Activated CD4-positive, alpha-beta memory T cell treated with anti-CD3 and anti-CD28 coated beads, Interleukin-2, amount 10 ng/mL, durations not matched to agents 7 days and 5 days (primary cell): Measurements from ENCODE around the gene FMNL3. TPM values are rescaled to one million over a fixed set of nuclear protein-coding genes. Genes with fewer than 3 reads are reported as not detected.
"Not testable (repeated sequence)": the region's sequence is repeated elsewhere in the genome, so short reads cannot be mapped to it uniquely, and the experiment has no call there.

Experiments used
- CTCF ChIA-PET: fragments of 350-600 bp; sonication (Branson Sonifier 250); formaldehyde crosslinking; loops from one replicate; lab custom pipeline; 2021; ENCODE audit warnings: antibody characterized with exemption, inconsistent platforms; lab: Charles Lee
- POLR2A ChIA-PET: fragments of 350-600 bp; sonication (Branson Sonifier 250); formaldehyde crosslinking; loops from one replicate; lab custom pipeline; 2021; ENCODE audit warnings: antibody characterized with exemption; lab: Charles Lee
- DNase-seq: peaks from one replicate; pipeline ENCODE4 v3.0.0-alpha.2; 2020
- H3K27ac Mint-ChIP-seq: one replicate; pipeline ENCODE4 v1.8.0; 2021; ENCODE audit warnings: mild to moderate bottlenecking, mixed read lengths
- H3K27me3 Mint-ChIP-seq: one replicate; pipeline ENCODE4 v1.8.0; 2021; ENCODE audit warnings: mixed read lengths
- H3K36me3 Mint-ChIP-seq: one replicate; pipeline ENCODE4 v1.8.0; 2021; ENCODE audit warnings: low read depth, mixed read lengths
- H3K4me1 Mint-ChIP-seq: one replicate; pipeline ENCODE4 v1.8.0; 2021; ENCODE audit warnings: mixed read lengths
- H3K4me3 Mint-ChIP-seq: one replicate; pipeline ENCODE4 v1.8.0; 2021; ENCODE audit warnings: mild to moderate bottlenecking, mixed read lengths
- H3K9me3 Mint-ChIP-seq: one replicate; pipeline ENCODE4 v1.8.0; 2021; ENCODE audit warnings: mixed read lengths
- total RNA-seq, 2 experiments: library from RNA; stranded (reverse); gene quantifications; one replicate each; pipeline ENCODE4 v1.2.3, GENCODE V29; 2021

FMNL3 gene
- total RNA-seq, 2 experiments from 2014 or later: 34.7 to 34.9 TPM

DNA sequence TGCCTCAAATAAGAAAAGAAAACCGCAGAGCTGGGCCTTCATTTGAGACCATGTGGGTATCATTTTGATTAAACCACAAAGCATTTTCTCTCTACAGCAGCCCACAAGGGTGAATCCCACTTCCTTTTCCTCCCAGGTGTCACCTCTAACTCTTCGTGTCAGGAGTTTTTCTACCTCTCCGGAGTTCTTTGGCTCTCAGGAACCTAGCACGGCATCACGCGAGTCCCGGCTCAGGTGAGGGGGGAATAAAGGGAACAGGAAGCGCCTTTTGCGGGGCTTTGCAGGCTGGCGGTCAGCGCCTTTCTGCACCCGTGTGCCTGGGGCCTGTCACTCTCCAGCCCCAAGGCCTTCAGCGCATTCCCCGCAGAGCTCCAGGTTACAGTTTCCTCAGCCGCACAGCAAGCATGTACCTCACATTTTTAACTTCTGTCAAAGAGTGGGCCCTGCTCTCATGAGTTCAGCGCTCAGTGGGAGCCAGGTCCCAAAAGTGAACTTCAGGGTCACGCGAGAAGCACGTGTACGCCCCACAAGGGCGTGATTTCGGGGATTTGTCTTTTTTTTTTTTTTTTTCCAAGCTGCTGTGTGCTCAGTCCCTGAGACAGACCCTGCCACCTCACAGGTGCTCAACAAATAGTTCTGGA lies 84.6 kb downstream of the FMNL3 start:
- peak; percentile 66 for DNase-seq
- peak overlapping the region; percentile 81 for H3K27ac Mint-ChIP-seq
- H3K4me1 Mint-ChIP-seq: peaks cover 27% of the 10 kb centered on the region
- CTCF ChIA-PET: interaction anchor here (0.6 to 2.2 kb wide), 17 partner anchors 10 to 536 kb away, joined by 3 to 9 read pairs (median 4); partner anchors contain the start of genes DNAJC22, SPATS2 and TMBIM6
- POLR2A ChIA-PET: interaction anchor here (0.7 to 2.8 kb wide), 21 partner anchors 9 to 492 kb away, joined by 3 to 18 read pairs (median 5); partner anchors contain the start of genes SPATS2 and TMBIM6
- H3K9me3 Mint-ChIP-seq: no peaks in the 10 kb centered on the region
- H3K4me3 Mint-ChIP-seq: peak overlapping the region; percentile 77
- peaks cover 37% of the 10 kb centered on the region for H3K27me3 Mint-ChIP-seq
- H3K36me3 Mint-ChIP-seq: no peaks in the 10 kb centered on the region

DNA sequence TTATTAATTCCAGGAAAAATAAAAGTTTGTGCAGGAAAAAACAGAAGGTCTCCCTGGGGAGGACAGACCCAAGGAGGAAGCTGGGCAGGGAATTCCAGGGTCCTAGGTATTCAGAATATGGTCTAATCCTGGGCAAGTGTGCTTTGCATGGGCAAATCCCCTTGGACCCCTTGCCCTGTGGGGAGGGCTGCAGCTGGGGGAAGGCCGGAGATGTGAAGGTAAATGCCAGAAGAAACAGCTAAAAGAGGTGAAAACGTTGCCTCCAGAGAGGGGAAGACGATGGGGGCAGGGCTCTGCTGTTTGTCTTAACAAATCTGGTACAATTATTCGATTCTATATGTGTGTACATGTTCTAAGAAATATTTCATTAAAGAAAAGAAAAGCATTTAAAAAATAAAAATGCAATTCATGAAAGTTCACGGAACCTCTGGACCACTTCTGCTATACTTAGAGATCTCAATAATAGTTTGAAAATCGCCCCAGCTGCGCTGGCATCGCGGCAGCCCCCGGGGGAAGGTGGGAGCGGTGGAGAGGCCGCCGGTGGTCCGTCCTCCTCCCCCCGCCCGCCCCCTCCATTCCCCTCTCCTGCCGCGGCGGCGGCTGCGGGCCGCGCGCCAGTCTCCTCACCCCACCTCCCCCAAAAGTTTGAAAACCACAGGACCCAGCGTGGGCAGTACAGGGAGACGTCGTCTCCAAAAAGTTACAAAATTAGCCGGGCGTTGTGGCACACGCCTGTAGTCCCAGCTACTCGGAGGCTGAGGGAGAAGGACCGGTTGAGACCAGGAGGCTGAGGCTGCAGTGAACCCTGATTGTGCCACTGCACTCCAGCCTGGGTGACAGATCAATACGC lies 85.3 kb downstream of the FMNL3 start:
- peaks cover 39% of the 10 kb centered on the region for H3K27me3 Mint-ChIP-seq
- no peak for DNase-seq
- POLR2A ChIA-PET: interaction anchor here (0.7 to 2.8 kb wide), 18 partner anchors 8 to 491 kb away, joined by 3 to 18 read pairs (median 5); partner anchors contain the start of genes SPATS2 and TMBIM6
- no peaks in the 10 kb centered on the region for H3K9me3 Mint-ChIP-seq
- peak overlapping the region; percentile 81 for H3K27ac Mint-ChIP-seq
- H3K36me3 Mint-ChIP-seq: no peaks in the 10 kb centered on the region
- peak overlapping the region; percentile 77 for H3K4me3 Mint-ChIP-seq
- CTCF ChIA-PET: interaction anchor here (0.7 to 2.2 kb wide), 9 partner anchors 18 to 535 kb away, joined by 3 to 9 read pairs (median 3); partner anchors contain the start of genes SPATS2 and TMBIM6
- H3K4me1 Mint-ChIP-seq: peaks cover 27% of the 10 kb centered on the region

DNA sequence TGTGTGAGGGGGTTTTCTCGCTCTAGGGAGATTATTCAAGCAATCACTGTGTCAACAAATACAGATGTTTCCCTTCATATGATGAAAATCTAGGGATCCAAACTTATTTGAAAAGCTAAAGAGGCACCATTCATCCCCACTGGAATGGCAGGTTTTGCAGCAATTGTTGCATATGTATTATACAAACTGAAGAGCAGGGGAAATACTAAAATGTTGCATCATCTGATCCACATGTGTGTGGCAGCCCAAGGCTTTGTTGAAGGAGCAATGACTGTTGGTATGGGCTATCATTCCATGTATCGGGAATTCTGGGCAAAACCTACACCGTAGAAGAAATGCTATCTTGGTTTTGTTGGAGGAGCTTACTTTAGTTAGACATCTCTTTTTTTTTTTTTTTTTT lies 87.9 kb downstream of the FMNL3 start:
- POLR2A ChIA-PET: interaction anchor here (0.6 to 1.6 kb wide), 3 partner anchors 122 to 933 kb away, joined by 3 to 5 read pairs (median 3); partner anchors contain the start of gene TMBIM6
- H3K4me3 Mint-ChIP-seq: no peak overlapping the region
- no peaks in the 10 kb centered on the region for H3K36me3 Mint-ChIP-seq
- H3K9me3 Mint-ChIP-seq: no peaks in the 10 kb centered on the region
- CTCF ChIA-PET: interaction anchor here (0.9 to 1.2 kb wide), 3 partner anchors 122 to 330 kb away, joined by 3 read pairs; partner anchors contain the start of gene TMBIM6
- H3K27me3 Mint-ChIP-seq: peaks cover 41% of the 10 kb centered on the region
- H3K27ac Mint-ChIP-seq: no peak overlapping the region
- H3K4me1 Mint-ChIP-seq: peaks cover 21% of the 10 kb centered on the region
- no peak for DNase-seq

DNA sequence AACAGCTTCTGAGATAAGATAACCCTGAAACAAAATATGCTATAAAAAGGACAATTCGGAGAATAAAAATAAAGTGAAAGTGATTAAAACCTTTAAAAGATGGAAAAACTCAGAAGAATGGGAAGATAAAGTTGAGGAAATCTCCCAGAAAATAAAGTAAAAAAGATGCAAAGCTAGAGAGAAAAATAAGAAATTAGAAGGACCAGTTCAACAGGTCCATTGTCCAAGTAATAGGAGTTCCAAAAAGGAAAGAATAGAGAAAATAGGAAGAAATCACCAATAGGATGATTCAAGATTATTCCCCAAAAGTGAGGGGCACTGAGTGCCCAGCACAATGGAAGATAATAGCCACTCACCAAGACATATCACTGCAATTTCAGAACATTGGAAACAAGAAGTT lies 88.6 kb downstream of the FMNL3 start:
- H3K4me3 Mint-ChIP-seq: no peak overlapping the region
- ChIA-PET CTCF (no interaction called here), POLR2A (interaction anchor here (1.6 kb wide), 2 partner anchors 123 to 252 kb away, joined by 3 to 5 read pairs; partner anchors contain the start of gene TMBIM6)
- H3K9me3 Mint-ChIP-seq: no peaks in the 10 kb centered on the region
- no peaks in the 10 kb centered on the region for H3K36me3 Mint-ChIP-seq
- H3K4me1 Mint-ChIP-seq: peaks cover 17% of the 10 kb centered on the region
- peaks cover 38% of the 10 kb centered on the region for H3K27me3 Mint-ChIP-seq
- H3K27ac Mint-ChIP-seq: no peak overlapping the region
- no peak for DNase-seq

DNA sequence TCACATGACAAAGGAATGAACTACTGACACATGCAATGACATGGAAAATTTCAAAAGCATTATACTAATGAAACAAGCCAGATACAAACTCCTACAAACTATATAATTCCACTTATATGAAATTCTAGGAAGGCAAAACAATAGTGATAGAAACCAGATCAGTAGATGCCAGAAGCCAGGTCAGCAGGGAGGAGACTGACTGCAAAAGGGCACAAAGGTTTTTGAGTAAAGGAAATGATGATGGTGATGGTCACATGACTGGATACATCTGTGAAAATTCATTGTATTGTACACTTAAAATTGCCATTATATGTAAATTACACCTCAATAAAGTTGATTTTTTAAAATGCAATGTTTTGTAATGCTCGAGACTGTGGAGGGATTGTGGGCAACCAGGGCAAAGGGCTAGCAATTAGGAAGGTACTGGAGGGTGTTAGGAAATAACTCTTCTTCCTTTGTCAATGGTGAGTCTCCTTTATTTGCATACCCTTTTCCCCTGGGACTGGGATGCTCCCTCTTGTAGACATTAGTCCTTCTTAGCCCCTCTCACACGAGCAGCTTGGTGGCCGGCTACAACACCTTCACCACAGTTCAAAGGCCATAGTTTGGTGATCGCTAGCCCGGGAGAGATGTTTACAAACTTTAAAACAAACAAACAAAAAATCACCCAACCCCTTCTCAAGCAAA lies 90.5 kb downstream of the FMNL3 start:
- H3K4me3 Mint-ChIP-seq: no peak overlapping the region
- POLR2A ChIA-PET: interaction anchor here (1.3 kb wide), 1 partner anchor 28 kb away, joined by 3 read pairs; no protein-coding TSS in a partner anchor
- H3K4me1 Mint-ChIP-seq: peaks cover 8% of the 10 kb centered on the region
- H3K27me3 Mint-ChIP-seq: peaks cover 38% of the 10 kb centered on the region
- CTCF ChIA-PET: no interaction called here
- DNase-seq: no peak
- no peak overlapping the region for H3K27ac Mint-ChIP-seq
- H3K36me3 Mint-ChIP-seq: peaks cover 2% of the 10 kb centered on the region
- no peaks in the 10 kb centered on the region for H3K9me3 Mint-ChIP-seq

DNA sequence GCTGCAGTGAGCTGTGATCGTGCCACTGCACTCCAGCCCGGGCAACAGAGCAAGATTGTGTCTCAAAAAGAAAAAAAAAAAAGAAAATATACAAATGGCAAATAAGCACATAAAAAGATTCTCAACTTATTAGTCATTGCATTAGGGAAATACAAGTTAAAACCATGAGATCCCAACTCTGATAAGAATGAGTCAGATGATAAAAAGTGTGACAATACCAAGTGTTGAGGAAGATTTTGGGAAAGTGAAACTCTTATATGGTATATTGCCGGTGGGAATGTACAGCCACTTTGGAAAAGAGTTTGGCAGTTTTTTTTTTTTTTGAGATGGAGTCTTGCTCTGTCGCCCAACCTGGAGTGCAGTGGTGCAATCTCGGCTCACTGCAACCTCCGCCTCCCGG lies 91.5 kb downstream of the FMNL3 start:
- H3K27me3 Mint-ChIP-seq: peaks cover 32% of the 10 kb centered on the region
- H3K4me1 Mint-ChIP-seq: no peaks in the 10 kb centered on the region
- DNase-seq: no peak
- ChIA-PET POLR2A (no interaction called here), CTCF (interaction anchor here (1.1 kb wide), 1 partner anchor 126 kb away, joined by 3 read pairs; the partner anchor contains the start of gene TMBIM6)
- peaks cover 2% of the 10 kb centered on the region for H3K36me3 Mint-ChIP-seq
- H3K27ac Mint-ChIP-seq: no peak overlapping the region
- H3K4me3 Mint-ChIP-seq: no peak overlapping the region
- no peaks in the 10 kb centered on the region for H3K9me3 Mint-ChIP-seq

DNA sequence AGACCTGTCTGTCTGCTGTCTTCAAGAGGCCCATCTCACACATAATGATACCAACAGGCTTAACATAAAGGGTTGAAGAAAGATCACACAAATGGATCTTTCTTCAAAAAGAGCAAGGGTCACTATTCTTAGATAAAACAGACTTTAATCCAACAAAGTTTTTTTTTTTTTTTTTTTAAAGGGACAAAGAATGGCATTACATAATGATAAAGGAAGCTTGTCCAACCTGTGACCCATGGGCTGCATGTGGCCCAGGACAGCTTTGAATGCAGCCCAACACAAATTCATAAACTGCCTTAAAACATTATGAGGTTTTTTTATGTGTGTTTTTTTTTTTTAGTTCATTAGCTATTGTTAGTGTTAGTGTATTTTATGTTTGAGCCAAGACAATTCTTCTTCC lies 95.0 kb downstream of the FMNL3 start:
- Mint-ChIP-seq H3K9me3 (no peaks in the 10 kb centered on the region), H3K4me1 (no peaks in the 10 kb centered on the region), H3K36me3 (peaks cover 2% of the 10 kb centered on the region), H3K27ac (no peak overlapping the region), H3K27me3 (peaks cover 20% of the 10 kb centered on the region), H3K4me3 (no peak overlapping the region)
- DNase-seq: no peak
- POLR2A ChIA-PET: interaction anchor here (0.7 kb wide), 1 partner anchor 13 kb away, joined by 4 read pairs; no protein-coding TSS in a partner anchor
- CTCF ChIA-PET: interaction anchor here (0.7 kb wide), 1 partner anchor 36 kb away, joined by 4 read pairs; no protein-coding TSS in a partner anchor

DNA sequence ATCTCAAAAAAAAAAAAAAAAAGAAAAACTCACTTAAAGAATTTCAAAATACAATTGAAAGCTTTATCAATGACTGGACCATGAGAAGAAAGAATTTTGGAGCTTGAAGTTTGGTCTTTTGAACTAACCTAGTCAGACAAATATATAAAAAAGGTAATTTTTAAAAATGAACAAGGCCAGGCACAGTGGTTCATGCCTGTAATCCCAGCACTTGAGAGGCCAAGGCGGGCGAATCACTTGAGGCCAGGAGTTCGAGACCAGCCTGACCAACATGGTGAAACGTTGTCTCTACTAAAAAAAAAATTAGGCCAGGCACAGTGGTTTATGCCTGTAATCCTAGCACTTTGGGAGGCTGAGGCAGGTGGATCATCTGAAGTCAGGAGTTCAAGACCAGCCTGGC lies 96.4 kb downstream of the FMNL3 start:
- H3K36me3 Mint-ChIP-seq, H3K9me3 Mint-ChIP-seq, H3K4me3 Mint-ChIP-seq, DNase-seq, H3K27ac Mint-ChIP-seq, POLR2A ChIA-PET, H3K4me1 Mint-ChIP-seq: not testable (repeated sequence)
- CTCF ChIA-PET: interaction anchor here (0.7 to 1.1 kb wide), 2 partner anchors 10 to 262 kb away, joined by 3 read pairs; no protein-coding TSS in a partner anchor
- peaks cover 19% of the 10 kb centered on the region for H3K27me3 Mint-ChIP-seq

DNA sequence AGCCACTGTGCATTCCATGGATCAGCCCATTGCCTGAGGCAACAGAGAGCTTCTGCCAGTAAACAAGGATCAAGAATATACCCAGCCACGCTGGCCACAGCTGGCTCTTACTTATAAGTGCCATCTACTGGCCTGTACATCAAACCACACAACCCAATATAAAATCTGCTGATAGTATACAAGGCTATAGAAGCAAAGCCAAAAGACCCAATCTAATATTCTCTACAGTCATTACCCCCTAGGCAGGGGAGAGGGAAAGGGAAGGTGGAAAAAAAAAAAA lies 97.4 kb downstream of the FMNL3 start:
- CTCF ChIA-PET: no interaction called here
- H3K27ac Mint-ChIP-seq: no peak overlapping the region
- H3K9me3 Mint-ChIP-seq: no peaks in the 10 kb centered on the region
- H3K4me3 Mint-ChIP-seq: no peak overlapping the region
- DNase-seq: no peak
- peaks cover 2% of the 10 kb centered on the region for H3K36me3 Mint-ChIP-seq
- POLR2A ChIA-PET: no interaction called here
- peaks cover 19% of the 10 kb centered on the region for H3K27me3 Mint-ChIP-seq
- no peaks in the 10 kb centered on the region for H3K4me1 Mint-ChIP-seq

DNA sequence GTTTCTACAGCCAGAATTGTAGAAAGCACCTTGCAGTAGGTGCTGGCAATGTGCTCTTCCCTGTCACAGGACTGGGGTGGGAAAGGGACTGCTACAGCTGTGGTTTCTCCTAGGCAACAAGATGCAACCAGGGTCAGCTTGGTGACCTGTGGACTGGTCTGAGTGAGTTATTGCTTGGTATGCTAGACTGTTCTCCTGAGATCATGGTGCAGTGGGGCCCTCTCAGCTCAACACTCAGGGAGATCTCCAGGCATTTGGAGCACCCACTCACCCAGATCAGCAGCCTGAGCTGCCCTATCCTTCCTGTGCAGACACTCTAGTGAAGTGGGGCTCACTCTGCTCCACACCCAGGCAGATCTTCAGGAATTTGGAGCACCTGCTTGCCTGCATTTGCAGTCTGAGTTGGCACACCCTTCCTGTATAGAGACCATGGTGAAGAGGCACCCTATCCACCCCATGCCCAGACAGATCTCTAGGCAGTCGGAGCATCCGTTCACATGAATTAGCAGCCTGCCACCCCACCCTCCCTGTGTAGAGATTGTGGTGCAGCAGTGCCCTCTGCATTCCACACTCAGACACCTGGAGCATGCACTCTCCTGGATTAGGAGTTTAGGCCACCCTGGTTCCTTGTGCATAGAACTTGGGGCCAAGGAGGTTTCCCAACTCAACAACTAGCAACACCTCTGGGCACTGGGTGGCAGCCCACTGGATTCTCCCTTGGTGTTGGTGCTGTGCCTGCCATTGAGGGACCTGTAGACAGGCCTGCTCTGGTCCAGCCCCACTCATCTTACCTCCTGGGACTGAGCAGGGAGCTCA lies 97.9 kb downstream of the FMNL3 start:
- H3K4me1 Mint-ChIP-seq: no peaks in the 10 kb centered on the region
- no peaks in the 10 kb centered on the region for H3K9me3 Mint-ChIP-seq
- POLR2A ChIA-PET: no interaction called here
- DNase-seq: no peak
- H3K27ac Mint-ChIP-seq: no peak overlapping the region
- H3K36me3 Mint-ChIP-seq: peaks cover 2% of the 10 kb centered on the region
- CTCF ChIA-PET: no interaction called here
- H3K4me3 Mint-ChIP-seq: no peak overlapping the region
- H3K27me3 Mint-ChIP-seq: peaks cover 14% of the 10 kb centered on the region

DNA sequence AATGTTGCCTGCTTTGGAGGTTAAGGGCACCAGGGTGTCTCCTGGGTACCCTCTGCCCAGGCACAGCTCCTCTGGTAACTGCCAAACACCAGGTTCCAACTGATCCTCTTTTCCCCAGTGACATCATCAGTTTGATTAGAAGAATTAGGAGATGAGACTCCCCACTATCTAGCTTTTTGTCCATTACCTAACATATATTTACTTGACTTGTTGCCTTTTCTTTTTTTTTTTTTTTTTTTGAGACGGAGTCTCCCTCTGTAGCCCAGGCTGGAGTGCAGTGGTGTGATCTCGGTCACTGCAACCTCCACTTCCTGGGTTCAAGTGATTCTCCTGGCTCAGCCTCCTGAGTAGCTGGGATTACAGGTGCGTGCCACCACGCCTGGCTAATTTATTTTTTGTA lies 101.7 kb downstream of the FMNL3 start, which contains the start of gene FAM186B:
FAM186B (minus strand) TSS at position 101 of the 400 bp plus-strand sequence. CDS start 162 bp downstream, outside the sequence.
- not testable (repeated sequence) for H3K4me3 Mint-ChIP-seq, H3K9me3 Mint-ChIP-seq, H3K4me1 Mint-ChIP-seq, H3K27ac Mint-ChIP-seq, H3K36me3 Mint-ChIP-seq, DNase-seq
- ChIA-PET CTCF (interaction anchor here (1.1 kb wide), 1 partner anchor 18 kb away, joined by 3 read pairs; the partner anchor contains the start of gene PRPF40B), POLR2A (interaction anchor here (1.3 kb wide), 1 partner anchor 136 kb away, joined by 3 read pairs; the partner anchor contains the start of gene TMBIM6)
- peaks cover 14% of the 10 kb centered on the region for H3K27me3 Mint-ChIP-seq
